ENCODE data around the gene OTULINL.

OTULINL gene

DNA sequence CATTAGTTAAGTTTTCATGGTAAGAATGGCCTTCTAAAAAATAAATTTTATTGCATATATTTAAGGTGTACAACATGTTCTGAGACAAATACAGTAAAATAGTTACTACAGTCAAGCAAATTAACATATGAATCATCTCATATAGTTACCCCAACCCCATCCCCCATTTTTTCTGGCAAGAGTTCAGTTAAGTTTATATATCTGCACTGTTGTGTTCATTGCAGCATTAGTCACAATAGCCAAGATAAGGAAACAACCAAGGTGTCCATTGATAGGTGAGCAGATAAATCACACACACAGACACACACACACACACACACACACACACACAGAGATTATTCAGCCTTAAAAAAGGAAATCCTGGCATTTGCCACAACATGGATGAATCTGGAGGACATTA, 45.7 kb downstream of the OTULINL start:
- TF ChIP-seq, protein P1, sequence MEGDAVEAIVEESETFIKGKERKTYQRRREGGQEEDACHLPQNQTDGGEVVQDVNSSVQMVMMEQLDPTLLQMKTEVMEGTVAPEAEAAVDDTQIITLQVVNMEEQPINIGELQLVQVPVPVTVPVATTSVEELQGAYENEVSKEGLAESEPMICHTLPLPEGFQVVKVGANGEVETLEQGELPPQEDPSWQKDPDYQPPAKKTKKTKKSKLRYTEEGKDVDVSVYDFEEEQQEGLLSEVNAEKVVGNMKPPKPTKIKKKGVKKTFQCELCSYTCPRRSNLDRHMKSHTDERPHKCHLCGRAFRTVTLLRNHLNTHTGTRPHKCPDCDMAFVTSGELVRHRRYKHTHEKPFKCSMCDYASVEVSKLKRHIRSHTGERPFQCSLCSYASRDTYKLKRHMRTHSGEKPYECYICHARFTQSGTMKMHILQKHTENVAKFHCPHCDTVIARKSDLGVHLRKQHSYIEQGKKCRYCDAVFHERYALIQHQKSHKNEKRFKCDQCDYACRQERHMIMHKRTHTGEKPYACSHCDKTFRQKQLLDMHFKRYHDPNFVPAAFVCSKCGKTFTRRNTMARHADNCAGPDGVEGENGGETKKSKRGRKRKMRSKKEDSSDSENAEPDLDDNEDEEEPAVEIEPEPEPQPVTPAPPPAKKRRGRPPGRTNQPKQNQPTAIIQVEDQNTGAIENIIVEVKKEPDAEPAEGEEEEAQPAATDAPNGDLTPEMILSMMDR (IDR thresholded peaks at IDR 0.05; ENCODE audit: control insufficient read depth, insufficient read depth, low read depth, low read length, missing control alignments): no peak
- H3K4me3 ChIP-seq (ENCODE audit: control insufficient read depth, low read depth, low read length): no peak overlapping the region
- DNase-seq (ENCODE audit: low read depth): no peak

DNA sequence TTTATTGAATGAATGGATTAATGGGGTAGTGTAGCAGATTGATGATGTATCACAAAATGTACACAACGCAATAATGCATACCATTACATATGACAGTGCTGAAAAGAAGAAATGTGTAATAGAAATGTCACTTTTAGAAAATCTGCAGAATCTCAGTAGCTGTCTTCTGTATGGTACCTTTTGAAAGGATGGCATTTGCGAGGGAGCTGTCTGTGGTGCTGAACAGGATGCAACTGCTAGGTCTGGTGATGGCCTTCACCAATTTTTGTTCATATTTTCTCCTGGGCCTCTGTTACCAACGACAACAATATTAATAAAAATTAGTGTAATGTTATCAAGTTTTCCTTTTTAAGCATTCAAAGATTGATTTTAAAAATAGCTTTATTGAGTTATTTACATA, 46.8 kb downstream of the OTULINL start:
- peak; percentile 1 for DNase-seq (ENCODE audit: low read depth)
- TF ChIP-seq, protein P1 (IDR thresholded peaks at IDR 0.05; ENCODE audit: control insufficient read depth, insufficient read depth, low read depth, low read length, missing control alignments): no peak
- no peak overlapping the region for H3K4me3 ChIP-seq (ENCODE audit: control insufficient read depth, low read depth, low read length)

DNA sequence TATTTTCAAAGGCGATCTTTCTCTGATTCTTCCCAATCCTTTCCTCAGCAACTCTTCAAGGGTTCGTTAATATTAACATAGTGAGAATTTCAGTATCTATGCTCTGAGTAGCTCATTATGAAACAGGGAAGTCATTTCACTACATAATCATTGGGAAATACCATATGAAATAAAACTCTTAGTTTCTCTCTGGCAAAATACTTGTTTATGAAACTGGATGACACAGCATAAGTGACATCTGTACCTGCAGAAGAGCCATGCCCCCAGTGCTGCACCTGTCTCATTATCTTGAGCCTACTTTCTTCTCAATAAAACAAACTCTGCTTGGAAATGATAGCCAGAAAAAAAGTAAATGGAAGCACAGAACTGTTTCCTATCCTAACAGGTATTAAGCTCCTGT, 49.1 kb downstream of the OTULINL start:
- DNase-seq (ENCODE audit: low read depth): no peak
- TF ChIP-seq, protein P1 (IDR thresholded peaks at IDR 0.05; ENCODE audit: control insufficient read depth, insufficient read depth, low read depth, low read length, missing control alignments): no peak
- H3K4me3 ChIP-seq (ENCODE audit: control insufficient read depth, low read depth, low read length): no peak overlapping the region

DNA sequence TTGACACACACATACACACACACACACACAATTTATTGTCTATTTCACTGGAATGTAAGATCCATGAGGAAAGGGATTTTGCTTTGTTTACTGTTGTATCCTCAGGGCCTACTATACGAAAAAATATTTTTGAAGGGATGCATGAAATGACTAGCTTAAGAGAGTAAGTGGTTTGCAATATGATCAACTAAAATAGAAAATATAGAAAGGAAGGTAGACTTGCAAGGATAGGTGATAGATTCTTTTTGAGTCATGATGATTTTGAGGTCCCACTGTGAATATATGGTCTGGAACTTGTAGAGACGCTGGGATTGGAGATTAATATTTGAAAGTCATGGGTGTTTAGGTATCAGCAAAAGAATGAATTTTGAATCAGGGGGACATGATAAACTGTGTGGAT, 54.1 kb downstream of the OTULINL start:
- DNase-seq (ENCODE audit: low read depth): no peak
- TF ChIP-seq, protein P1 (IDR thresholded peaks at IDR 0.05; ENCODE audit: control insufficient read depth, insufficient read depth, low read depth, low read length, missing control alignments): no peak
- no peak overlapping the region for H3K4me3 ChIP-seq (ENCODE audit: control insufficient read depth, low read depth, low read length)

DNA sequence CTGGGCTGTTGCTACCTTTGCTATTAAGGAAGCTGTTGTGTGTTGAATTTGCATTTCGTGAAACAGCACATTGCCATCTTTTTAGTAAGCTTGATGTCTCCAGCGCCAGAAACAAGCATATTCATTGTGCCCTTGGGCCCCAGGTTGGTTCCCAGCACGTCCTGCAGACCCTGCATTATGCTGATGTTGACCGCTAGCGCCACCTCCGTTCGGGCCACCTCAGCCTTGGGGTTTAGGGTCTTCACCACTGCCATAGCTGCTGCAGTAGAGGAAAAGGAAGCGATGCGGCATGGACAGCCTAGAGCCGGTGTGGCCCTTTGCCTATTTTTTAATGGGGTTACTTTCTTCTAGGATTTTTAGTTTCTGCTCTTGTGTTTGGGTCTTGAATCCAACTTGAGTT, 59.2 kb downstream of the OTULINL start:
- DNase-seq (ENCODE audit: low read depth): no peak
- H3K4me3 ChIP-seq (ENCODE audit: control insufficient read depth, low read depth, low read length): no peak overlapping the region
- TF ChIP-seq, protein P1 (IDR thresholded peaks at IDR 0.05; ENCODE audit: control insufficient read depth, insufficient read depth, low read depth, low read length, missing control alignments): no peak

DNA sequence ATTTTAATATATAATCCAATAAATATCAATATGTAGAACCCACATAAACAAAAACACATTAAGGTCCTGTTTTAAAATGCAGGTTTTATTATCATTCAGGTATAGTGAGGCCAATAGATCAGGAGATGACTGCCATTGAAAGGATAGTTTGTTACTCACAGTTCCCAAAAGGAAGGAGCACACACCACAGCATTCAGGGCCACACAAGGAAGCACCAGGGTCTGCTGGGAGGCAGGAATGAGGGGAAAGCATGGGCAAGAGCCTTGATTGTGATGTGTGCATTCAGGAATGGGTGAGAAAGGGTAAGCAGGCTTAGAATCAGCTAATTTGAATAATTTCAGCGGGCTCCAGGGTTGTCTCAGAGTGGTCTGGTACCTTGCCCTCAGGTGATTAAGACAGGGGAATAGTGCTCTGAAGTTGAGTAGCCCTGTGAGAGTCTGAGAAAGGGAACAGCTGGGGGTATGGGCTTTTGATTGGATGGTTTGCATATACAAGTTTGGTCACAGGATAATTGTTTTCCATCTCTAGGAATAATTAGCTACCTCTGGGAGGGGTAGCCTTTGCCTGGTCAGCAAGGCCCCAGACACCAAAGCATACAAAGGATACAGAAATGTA, 63.1 kb downstream of the OTULINL start:
- no peak overlapping the region for H3K4me3 ChIP-seq (ENCODE audit: control insufficient read depth, low read depth, low read length)
- TF ChIP-seq, protein P1 (IDR thresholded peaks at IDR 0.05; ENCODE audit: control insufficient read depth, insufficient read depth, low read depth, low read length, missing control alignments): no peak
- DNase-seq (ENCODE audit: low read depth): no peak

DNA sequence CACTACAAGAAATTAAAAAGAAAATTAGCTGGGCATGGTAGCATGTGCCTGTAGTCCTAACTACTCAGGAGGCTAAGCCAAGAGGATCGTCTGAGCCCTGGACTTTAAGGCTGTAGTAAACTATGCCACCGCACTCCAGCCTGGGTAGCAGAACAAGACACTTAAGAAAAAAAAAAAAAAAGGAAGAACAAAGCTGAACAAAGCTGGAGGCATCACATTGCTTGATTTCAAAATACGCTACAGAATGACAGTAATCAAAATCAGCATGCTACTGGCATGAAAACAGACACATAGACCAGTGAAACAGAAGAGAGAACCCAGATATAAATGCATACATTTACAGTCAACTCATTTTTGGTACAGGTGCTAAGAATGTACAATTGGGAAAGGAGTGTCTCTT, 68.5 kb downstream of the OTULINL start:
- H3K4me3 ChIP-seq (ENCODE audit: control insufficient read depth, low read depth, low read length): no peak overlapping the region
- TF ChIP-seq, protein P1 (IDR thresholded peaks at IDR 0.05; ENCODE audit: control insufficient read depth, insufficient read depth, low read depth, low read length, missing control alignments): no peak
- no peak for DNase-seq (ENCODE audit: low read depth)

Data from AG09309 (cell line).